NT2/D1 (cell line): ENCODE measurements around the gene MON1A.

ENCODE experiments used
- YY1 ChIP-seq: IDR thresholded peaks from 2 replicates; pipeline ENCODE4 v1.6.1; 2011; ENCODE audit not compliant: insufficient read length, insufficient read depth
- ZNF274 ChIP-seq: IDR thresholded peaks from 2 replicates; pipeline ENCODE4 v1.6.1; 2011; ENCODE audit warnings: mild to moderate bottlenecking, low read depth, low read length

- TF ChIP-seq ZNF274 (no peak), YY1 (no peak)
Observed at GRCh38 chr3:49878686-49879085, 50.9 kb downstream of the MON1A start.
